Activated naive CD4-positive, alpha-beta T cell treated with anti-CD3 and anti-CD28 coated beads, Interleukin-2, amount 50 U/mL, for 24 hours (primary cell): ENCODE results near the gene RAP1GAP2.
A peak's percentile ranks its signal among the peaks of the same experiment; 100 is the strongest.

Experiments used
- H3K27ac Mint-ChIP-seq: one replicate; pipeline ENCODE4 v1.8.0; 2021; ENCODE audit warnings: mild to moderate bottlenecking, mixed read lengths
- H3K27me3 Mint-ChIP-seq: one replicate; pipeline ENCODE4 v1.8.0; 2021; ENCODE audit warnings: mixed read lengths
- H3K36me3 Mint-ChIP-seq: one replicate; pipeline ENCODE4 v1.8.0; 2021; ENCODE audit warnings: mixed read lengths
- H3K4me1 Mint-ChIP-seq: one replicate; pipeline ENCODE4 v1.8.0; 2021; ENCODE audit warnings: mixed read lengths
- H3K4me3 Mint-ChIP-seq: one replicate; pipeline ENCODE4 v1.8.0; 2021; ENCODE audit warnings: mild to moderate bottlenecking, mixed read lengths
- H3K9me3 Mint-ChIP-seq: one replicate; pipeline ENCODE4 v1.8.0; 2021; ENCODE audit warnings: mixed read lengths

Gene RAP1GAP2

GRCh38 chr17:2959371-2960130, 163.3 kb downstream of the RAP1GAP2 start:
- Mint-ChIP-seq H3K27ac (no peak overlapping the region), H3K27me3 (no peaks in the 10 kb centered on the region), H3K36me3 (peaks cover 2% of the 10 kb centered on the region), H3K4me3 (no peak overlapping the region), H3K9me3 (no peaks in the 10 kb centered on the region), H3K4me1 (peaks cover 17% of the 10 kb centered on the region)

- Mint-ChIP-seq H3K4me1 (peaks cover under 1% of the 10 kb centered on the region), H3K36me3 (peaks cover 3% of the 10 kb centered on the region), H3K9me3 (no peaks in the 10 kb centered on the region), H3K27me3 (no peaks in the 10 kb centered on the region), H3K4me3 (no peak overlapping the region), H3K27ac (no peak overlapping the region)
These were observed 165.2 kb downstream of the RAP1GAP2 start for GRCh38 chr17:2961446-2961845.

GRCh38 chr17:2962236-2962635, 166.0 kb downstream of the RAP1GAP2 start:
- Mint-ChIP-seq H3K27me3 (no peaks in the 10 kb centered on the region), H3K4me1 (no peaks in the 10 kb centered on the region), H3K4me3 (no peak overlapping the region), H3K27ac (no peak overlapping the region), H3K36me3 (peaks cover 3% of the 10 kb centered on the region), H3K9me3 (no peaks in the 10 kb centered on the region)

GRCh38 chr17:2962729-2963128, 166.5 kb downstream of the RAP1GAP2 start:
- H3K36me3 Mint-ChIP-seq: peaks cover 3% of the 10 kb centered on the region
- H3K9me3 Mint-ChIP-seq: no peaks in the 10 kb centered on the region
- no peaks in the 10 kb centered on the region for H3K4me1 Mint-ChIP-seq
- H3K27me3 Mint-ChIP-seq: no peaks in the 10 kb centered on the region
- H3K4me3 Mint-ChIP-seq: no peak overlapping the region
- no peak overlapping the region for H3K27ac Mint-ChIP-seq

GRCh38 chr17:2963332-2964027, 167.2 kb downstream of the RAP1GAP2 start:
- Mint-ChIP-seq H3K27ac (no peak overlapping the region), H3K9me3 (no peaks in the 10 kb centered on the region), H3K36me3 (peaks cover 5% of the 10 kb centered on the region), H3K4me1 (no peaks in the 10 kb centered on the region), H3K4me3 (no peak overlapping the region), H3K27me3 (no peaks in the 10 kb centered on the region)

- no peak overlapping the region for H3K27ac Mint-ChIP-seq
- H3K9me3 Mint-ChIP-seq: no peaks in the 10 kb centered on the region
- H3K27me3 Mint-ChIP-seq: no peaks in the 10 kb centered on the region
- peaks cover 5% of the 10 kb centered on the region for H3K36me3 Mint-ChIP-seq
- no peaks in the 10 kb centered on the region for H3K4me1 Mint-ChIP-seq
- no peak overlapping the region for H3K4me3 Mint-ChIP-seq
These were observed 167.8 kb downstream of the RAP1GAP2 start for GRCh38 chr17:2964028-2964356.

- Mint-ChIP-seq H3K4me3 (no peak overlapping the region), H3K4me1 (no peaks in the 10 kb centered on the region), H3K9me3 (no peaks in the 10 kb centered on the region), H3K36me3 (peaks cover 5% of the 10 kb centered on the region), H3K27me3 (no peaks in the 10 kb centered on the region), H3K27ac (no peak overlapping the region)
These were observed 168.1 kb downstream of the RAP1GAP2 start for GRCh38 chr17:2964370-2964769.

- Mint-ChIP-seq H3K27me3 (no peaks in the 10 kb centered on the region), H3K4me3 (no peak overlapping the region), H3K9me3 (no peaks in the 10 kb centered on the region), H3K4me1 (no peaks in the 10 kb centered on the region), H3K27ac (no peak overlapping the region), H3K36me3 (peaks cover 5% of the 10 kb centered on the region)
These were observed 168.6 kb downstream of the RAP1GAP2 start for GRCh38 chr17:2964831-2965230.

- no peaks in the 10 kb centered on the region for H3K4me1 Mint-ChIP-seq
- H3K27me3 Mint-ChIP-seq: no peaks in the 10 kb centered on the region
- no peaks in the 10 kb centered on the region for H3K9me3 Mint-ChIP-seq
- H3K27ac Mint-ChIP-seq: no peak overlapping the region
- peaks cover 5% of the 10 kb centered on the region for H3K36me3 Mint-ChIP-seq
- no peak overlapping the region for H3K4me3 Mint-ChIP-seq
These were observed 169.7 kb downstream of the RAP1GAP2 start for GRCh38 chr17:2965621-2966595.

GRCh38 chr17:2967515-2967914, 171.3 kb downstream of the RAP1GAP2 start:
- H3K9me3 Mint-ChIP-seq: no peaks in the 10 kb centered on the region
- H3K36me3 Mint-ChIP-seq: peaks cover 5% of the 10 kb centered on the region
- H3K4me3 Mint-ChIP-seq: no peak overlapping the region
- H3K27ac Mint-ChIP-seq: no peak overlapping the region
- H3K4me1 Mint-ChIP-seq: no peaks in the 10 kb centered on the region
- no peaks in the 10 kb centered on the region for H3K27me3 Mint-ChIP-seq

- H3K4me1 Mint-ChIP-seq: no peaks in the 10 kb centered on the region
- no peaks in the 10 kb centered on the region for H3K9me3 Mint-ChIP-seq
- no peaks in the 10 kb centered on the region for H3K27me3 Mint-ChIP-seq
- H3K4me3 Mint-ChIP-seq: no peak overlapping the region
- no peak overlapping the region for H3K27ac Mint-ChIP-seq
- H3K36me3 Mint-ChIP-seq: peaks cover 3% of the 10 kb centered on the region
These were observed 175.6 kb downstream of the RAP1GAP2 start for GRCh38 chr17:2971851-2972250.

GRCh38 chr17:2972749-2973148, 176.5 kb downstream of the RAP1GAP2 start:
- H3K27me3 Mint-ChIP-seq: no peaks in the 10 kb centered on the region
- no peaks in the 10 kb centered on the region for H3K9me3 Mint-ChIP-seq
- peaks cover 3% of the 10 kb centered on the region for H3K36me3 Mint-ChIP-seq
- H3K27ac Mint-ChIP-seq: no peak overlapping the region
- no peaks in the 10 kb centered on the region for H3K4me1 Mint-ChIP-seq
- no peak overlapping the region for H3K4me3 Mint-ChIP-seq

GRCh38 chr17:2974347-2974746, 178.1 kb downstream of the RAP1GAP2 start:
- Mint-ChIP-seq H3K4me1 (no peaks in the 10 kb centered on the region), H3K4me3 (no peak overlapping the region), H3K27ac (peak overlapping the region; percentile 19), H3K36me3 (peaks cover 2% of the 10 kb centered on the region), H3K9me3 (no peaks in the 10 kb centered on the region), H3K27me3 (no peaks in the 10 kb centered on the region)

GRCh38 chr17:2975469-2975958, 179.3 kb downstream of the RAP1GAP2 start:
- Mint-ChIP-seq H3K36me3 (peaks cover 2% of the 10 kb centered on the region), H3K27me3 (no peaks in the 10 kb centered on the region), H3K4me1 (no peaks in the 10 kb centered on the region), H3K4me3 (no peak overlapping the region), H3K9me3 (no peaks in the 10 kb centered on the region), H3K27ac (peak overlapping the region; percentile 19)

- Mint-ChIP-seq H3K4me3 (no peak overlapping the region), H3K9me3 (no peaks in the 10 kb centered on the region)
These were observed 180.9 kb downstream of the RAP1GAP2 start for GRCh38 chr17:2977157-2977556.

More at GRCh38 chr17:2977157-2977556, 180.9 kb downstream of the RAP1GAP2 start:
- Mint-ChIP-seq H3K4me1 (no peaks in the 10 kb centered on the region), H3K36me3 (peaks cover 4% of the 10 kb centered on the region), H3K27ac (no peak overlapping the region), H3K27me3 (no peaks in the 10 kb centered on the region)
